GM13977 (cell line): ENCODE results near the gene STXBP6.

Experiments used
- DNase-seq: peaks from one replicate; pipeline ENCODE4 v3.0.0; 2012; ENCODE audit warnings: low spot score
- CTCF ChIP-seq: IDR thresholded peaks from 2 replicates; pipeline ENCODE4 v1.5.1; 2012; ENCODE audit warnings: mild to moderate bottlenecking, control low read depth; ENCODE audit not compliant: insufficient read depth; ENCODE audit errors: extremely low read depth, missing control alignments
- in situ Hi-C: fragments of 300-500 bp; cut with MboI; formaldehyde crosslinking; loops from one replicate; pipeline ENCODE4 v1.12.0; 2022; ENCODE audit warnings: low sequenced_read_pairs, low pct_unique_long_range_greater_than_20kb, mixed read lengths, inconsistent platforms; ENCODE audit not compliant: unreplicated experiment

The STXBP6 gene

GRCh38 chr14:24956104-24956503, 93.8 kb downstream of the STXBP6 start:
- DNase-seq: no peak
- in situ Hi-C loops: no loop called here
- TF ChIP-seq CTCF: no peak

GRCh38 chr14:24954700-24955037, 95.3 kb downstream of the STXBP6 start:
- no peak for TF ChIP-seq CTCF
- DNase-seq: no peak
- in situ Hi-C loops: no loop called here

- TF ChIP-seq CTCF: no peak
- DNase-seq: no peak
- in situ Hi-C loops: no loop called here
These were observed 95.8 kb downstream of the STXBP6 start for GRCh38 chr14:24954037-24954699.

- in situ Hi-C loops: no loop called here
These were observed 96.9 kb downstream of the STXBP6 start for GRCh38 chr14:24952851-24953666.

GRCh38 chr14:24948261-24948847, 101.6 kb downstream of the STXBP6 start:
- TF ChIP-seq CTCF: no peak
- no peak for DNase-seq
- in situ Hi-C loops: no loop called here

More at GRCh38 chr14:24952851-24953666, 96.9 kb downstream of the STXBP6 start:
- DNase-seq: no peak
- no peak for TF ChIP-seq CTCF

- no peak for DNase-seq
- in situ Hi-C loops: no loop called here
- TF ChIP-seq CTCF: no peak
These were observed 102.8 kb downstream of the STXBP6 start for GRCh38 chr14:24947131-24947530.
